SU-DHL-6 (cell line): ENCODE measurements around the gene CCDC141.

Experiments used
- H2AFZ ChIP-seq: fragments of 200-600 bp; sonication (generic); 2 replicates; pipeline ENCODE4 v1.6.1; 2014; ENCODE audit warnings: low read depth, mild to moderate bottlenecking, moderate library complexity, mixed read lengths, antibody characterized with exemption, low read length; ENCODE audit not compliant: severe bottlenecking
- H3F3A ChIP-seq: fragments of 200-600 bp; shearing (Covaris generic); 2 replicates; pipeline ENCODE4 v1.6.0; 2016; ENCODE audit warnings: antibody characterized with exemption, mild to moderate bottlenecking; ENCODE audit not compliant: insufficient read depth
- H3K27ac ChIP-seq: fragments of 200-600 bp; sonication (generic); 2 replicates; pipeline ENCODE4 v1.5.1; 2016; ENCODE audit warnings: low read depth, mild to moderate bottlenecking, low read length, moderate library complexity, mixed read lengths
- H3K27me3 ChIP-seq: fragments of 200-600 bp; sonication (generic), shearing (Covaris generic); 2 replicates; pipeline ENCODE4 v1.6.0; 2014; ENCODE audit warnings: mild to moderate bottlenecking, low read length
- H3K36me3 ChIP-seq: fragments of 200-600 bp; sonication (generic); 2 replicates; pipeline ENCODE4 v1.6.1; 2014; ENCODE audit warnings: mild to moderate bottlenecking, low read length, mixed read lengths
- H3K4me2 ChIP-seq: fragments of 300-600, 200-600 bp; shearing (Covaris generic), sonication (generic); 2 replicates; pipeline ENCODE4 v1.6.0; 2014; ENCODE audit warnings: low read length, low read depth, mild to moderate bottlenecking; ENCODE audit not compliant: poor library complexity, severe bottlenecking
- H3K4me3 ChIP-seq: fragments of 200-600 bp; sonication (generic); 2 replicates; pipeline ENCODE4 v1.5.1; 2014; ENCODE audit warnings: antibody characterized with exemption, low read length, mild to moderate bottlenecking, mixed read lengths; ENCODE audit not compliant: insufficient read depth, poor library complexity, severe bottlenecking
- H3K79me2 ChIP-seq: fragments of 200-600 bp; sonication (generic); 2 replicates; pipeline ENCODE4 v1.6.1; 2014; ENCODE audit warnings: mild to moderate bottlenecking, low read length, moderate library complexity; ENCODE audit not compliant: insufficient read depth
- H3K9ac ChIP-seq: fragments of 200-600 bp; sonication (generic); 2 replicates; pipeline ENCODE4 v1.7.0; 2014; ENCODE audit warnings: mild to moderate bottlenecking, low read length
- H3K9me2 ChIP-seq: fragments of 200-600 bp; sonication (generic); replicated peaks from 2 replicates; pipeline ENCODE4 v1.6.1; 2014; ENCODE audit warnings: low read length; ENCODE audit not compliant: insufficient read depth
- H3K9me3 ChIP-seq: fragments of 200-600 bp; sonication (generic); 2 replicates; pipeline ENCODE4 v1.6.1; 2014; ENCODE audit warnings: low read length, mixed read lengths; ENCODE audit not compliant: insufficient read depth
- H4K20me1 ChIP-seq: fragments of 200-600 bp; sonication (generic); 2 replicates; pipeline ENCODE4 v1.6.1; 2014; ENCODE audit warnings: low read depth, mild to moderate bottlenecking, antibody characterized with exemption, low read length, moderate library complexity, mixed read lengths
- CTCF ChIP-seq: fragments of 200-600 bp; sonication (generic); IDR thresholded peaks from one replicate; pipeline ENCODE4 v1.5.1; 2017; ENCODE audit warnings: antibody characterized with exemption, mild to moderate bottlenecking, low read length, moderate library complexity; ENCODE audit not compliant: insufficient read depth, poor library complexity, severe bottlenecking
- EZH2phosphoT487 ChIP-seq: fragments of 200-600 bp; sonication (generic), shearing (Covaris generic); conservative IDR thresholded peaks from 2 replicates; pipeline ENCODE4 v1.6.1; 2018; ENCODE audit warnings: mild to moderate bottlenecking, antibody characterized with exemption, low read length, moderate library complexity, mixed read lengths

The CCDC141 gene

GRCh38 chr2:178962805-178963433, 87.0 kb downstream of the CCDC141 start:
- no peak overlapping the region for H2AFZ ChIP-seq
- H3K4me2 ChIP-seq, result no peak overlapping the region
- no peaks in the 10 kb centered on the region for H3F3A ChIP-seq
- H3K27me3 ChIP-seq, result no peaks in the 10 kb centered on the region
- no peaks in the 10 kb centered on the region for H3K79me2 ChIP-seq
- no peaks in the 10 kb centered on the region for H3K9me3 ChIP-seq
- TF ChIP-seq EZH2phosphoT487, result no peak
- no peak for TF ChIP-seq CTCF
- no peak overlapping the region for H3K27ac ChIP-seq
- H3K4me3 ChIP-seq, result no peak overlapping the region
- no peaks in the 10 kb centered on the region for H4K20me1 ChIP-seq
- H3K36me3 ChIP-seq, result no peaks in the 10 kb centered on the region
- H3K9me2 ChIP-seq, result no peaks in the 10 kb centered on the region
- no peak overlapping the region for H3K9ac ChIP-seq

- Histone ChIP-seq H3F3A (no peaks in the 10 kb centered on the region), H3K9me3 (no peaks in the 10 kb centered on the region), H3K36me3 (no peaks in the 10 kb centered on the region), H3K4me3 (no peak overlapping the region), H3K9me2 (no peaks in the 10 kb centered on the region), H2AFZ (no peak overlapping the region), H3K27ac (no peak overlapping the region), H3K9ac (no peak overlapping the region), H3K27me3 (no peaks in the 10 kb centered on the region), H3K79me2 (no peaks in the 10 kb centered on the region), H4K20me1 (no peaks in the 10 kb centered on the region), H3K4me2 (no peak overlapping the region)
- TF ChIP-seq EZH2phosphoT487, result no peak
- no peak for TF ChIP-seq CTCF
Observed at GRCh38 chr2:178962152-178962551, 87.8 kb downstream of the CCDC141 start.

- no peak overlapping the region for H3K4me3 ChIP-seq
- H3K27ac ChIP-seq, result no peak overlapping the region
- no peak overlapping the region for H3K9ac ChIP-seq
- no peaks in the 10 kb centered on the region for H3K36me3 ChIP-seq
- no peaks in the 10 kb centered on the region for H3K27me3 ChIP-seq
- no peaks in the 10 kb centered on the region for H3K9me3 ChIP-seq
- no peaks in the 10 kb centered on the region for H3K9me2 ChIP-seq
- H3K4me2 ChIP-seq, result no peak overlapping the region
- no peaks in the 10 kb centered on the region for H4K20me1 ChIP-seq
- H2AFZ ChIP-seq, result no peak overlapping the region
- TF ChIP-seq CTCF (no peak), EZH2phosphoT487 (no peak)
- no peaks in the 10 kb centered on the region for H3K79me2 ChIP-seq
- H3F3A ChIP-seq, result no peaks in the 10 kb centered on the region
Observed at GRCh38 chr2:178954049-178954448, 95.9 kb downstream of the CCDC141 start.
